Measurements from ENCODE around the gene RNF187.
"Not testable (repeated sequence)": the region's sequence is repeated elsewhere in the genome, so short reads cannot be mapped to it uniquely, and the experiment has no call there.

The RNF187 gene

DNA sequence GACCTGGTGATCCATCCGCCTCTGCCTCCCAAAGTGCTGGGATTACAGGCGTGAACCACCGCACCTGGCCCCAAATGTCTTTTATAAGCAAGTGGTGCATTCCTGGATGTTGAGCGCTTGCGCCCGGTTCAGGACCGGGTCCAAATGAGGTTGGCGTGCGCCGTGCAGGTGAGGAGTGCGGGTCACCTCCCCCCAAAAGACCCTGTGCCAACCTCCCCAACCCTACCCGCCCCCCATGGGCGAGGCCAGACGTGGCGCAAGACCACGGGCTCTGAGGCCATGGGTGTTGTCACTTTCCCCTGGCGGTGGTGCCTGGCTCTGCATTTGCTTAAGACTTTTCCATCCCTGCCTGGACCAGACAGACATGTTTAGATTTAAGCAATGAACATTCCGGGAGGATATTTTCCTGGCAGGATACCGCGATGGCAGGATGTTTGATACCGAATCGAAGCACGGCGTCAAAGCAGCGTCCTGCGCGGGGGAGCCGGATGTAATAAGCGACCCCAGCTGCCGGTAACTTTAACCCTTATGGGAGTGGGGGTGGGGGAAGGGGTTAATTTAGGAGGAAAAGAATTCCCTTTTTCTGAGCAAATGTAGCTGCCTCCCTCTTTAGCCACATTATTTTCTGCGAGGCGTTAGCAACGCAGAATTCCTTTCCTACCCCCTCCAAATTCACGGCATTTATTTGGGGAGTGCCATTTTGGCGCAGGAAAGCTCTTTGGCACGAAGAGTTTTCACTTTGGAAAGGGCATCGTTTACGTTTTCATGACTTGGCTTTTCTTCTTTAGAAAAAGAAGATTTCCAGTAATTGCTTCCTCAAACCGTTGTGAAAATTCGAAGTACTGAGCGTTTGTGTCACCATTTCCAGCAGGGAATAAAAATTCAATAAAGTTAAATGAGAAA, 27.8 kb upstream of the RNF187 start:
- DNase-seq (ENCODE audit: low read depth in 2 of 2): peak in 1 of 2 donors; percentile 17

DNA sequence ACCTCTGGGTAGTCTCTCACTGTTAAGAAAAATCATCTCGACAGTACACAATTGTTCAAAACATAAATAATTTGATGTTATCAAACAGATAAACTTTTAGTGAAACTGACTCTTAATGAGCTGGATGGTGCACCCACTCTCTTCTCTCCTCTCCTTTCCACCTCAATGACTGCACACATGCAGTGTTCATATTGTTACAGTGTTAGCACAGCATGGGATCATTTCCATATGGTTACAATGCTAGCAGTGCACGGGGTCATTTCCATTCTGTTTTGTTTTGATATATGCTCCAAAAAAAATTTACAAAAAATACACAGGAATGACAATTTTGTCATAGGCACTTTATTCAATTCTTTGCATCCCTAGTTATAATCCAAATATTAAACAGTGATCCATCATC, 26.4 kb upstream of the RNF187 start:
- DNase-seq (ENCODE audit: low read depth in 2 of 2): no peak

DNA sequence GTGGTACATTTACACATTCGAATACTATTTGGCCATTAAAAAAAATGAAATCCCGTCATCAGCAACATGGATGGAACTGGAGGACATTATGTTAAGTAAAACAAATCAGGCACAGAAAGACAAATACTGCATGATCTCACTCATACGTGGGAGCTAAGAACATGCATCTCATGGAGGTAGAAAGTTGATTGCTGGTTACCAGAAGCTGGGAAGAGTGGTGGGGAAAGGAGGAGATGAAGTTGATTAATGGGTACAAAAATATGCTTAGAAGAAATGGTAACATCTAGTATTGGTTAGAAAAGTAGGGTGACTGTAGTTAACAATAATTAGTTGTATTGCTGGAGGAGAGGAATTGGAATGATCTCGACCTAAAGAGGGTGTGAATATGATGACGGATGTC, 24.6 kb upstream of the RNF187 start:
- DNase-seq (ENCODE audit: low read depth in 2 of 2): no peak

DNA sequence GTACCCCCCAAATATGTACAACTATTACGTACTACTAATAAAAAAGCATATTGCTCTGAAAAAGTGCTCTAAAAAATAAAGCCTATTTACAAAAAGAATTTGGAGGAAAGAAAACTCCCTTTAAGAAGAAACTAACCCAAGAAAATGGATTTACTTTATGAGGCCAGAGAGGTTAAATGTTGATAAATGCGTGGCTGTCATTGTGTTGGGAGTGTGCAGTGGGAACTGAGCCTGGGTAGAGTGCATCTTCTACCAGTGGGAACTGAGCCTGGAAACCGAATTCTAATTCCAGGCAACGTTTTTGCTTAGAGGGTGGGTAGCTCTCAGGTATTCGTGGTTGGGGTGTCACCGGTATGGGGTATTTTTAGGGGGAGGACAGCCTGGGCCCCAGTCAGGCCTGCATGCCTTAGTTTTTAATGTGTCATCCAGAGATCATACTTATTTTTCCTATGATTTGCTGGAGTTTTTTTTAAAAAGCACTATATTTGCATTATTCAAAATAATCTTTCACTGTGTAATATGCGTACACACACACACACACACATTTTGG, 24.1 kb upstream of the RNF187 start:
- no peak for DNase-seq (ENCODE audit: low read depth in 2 of 2)

DNA sequence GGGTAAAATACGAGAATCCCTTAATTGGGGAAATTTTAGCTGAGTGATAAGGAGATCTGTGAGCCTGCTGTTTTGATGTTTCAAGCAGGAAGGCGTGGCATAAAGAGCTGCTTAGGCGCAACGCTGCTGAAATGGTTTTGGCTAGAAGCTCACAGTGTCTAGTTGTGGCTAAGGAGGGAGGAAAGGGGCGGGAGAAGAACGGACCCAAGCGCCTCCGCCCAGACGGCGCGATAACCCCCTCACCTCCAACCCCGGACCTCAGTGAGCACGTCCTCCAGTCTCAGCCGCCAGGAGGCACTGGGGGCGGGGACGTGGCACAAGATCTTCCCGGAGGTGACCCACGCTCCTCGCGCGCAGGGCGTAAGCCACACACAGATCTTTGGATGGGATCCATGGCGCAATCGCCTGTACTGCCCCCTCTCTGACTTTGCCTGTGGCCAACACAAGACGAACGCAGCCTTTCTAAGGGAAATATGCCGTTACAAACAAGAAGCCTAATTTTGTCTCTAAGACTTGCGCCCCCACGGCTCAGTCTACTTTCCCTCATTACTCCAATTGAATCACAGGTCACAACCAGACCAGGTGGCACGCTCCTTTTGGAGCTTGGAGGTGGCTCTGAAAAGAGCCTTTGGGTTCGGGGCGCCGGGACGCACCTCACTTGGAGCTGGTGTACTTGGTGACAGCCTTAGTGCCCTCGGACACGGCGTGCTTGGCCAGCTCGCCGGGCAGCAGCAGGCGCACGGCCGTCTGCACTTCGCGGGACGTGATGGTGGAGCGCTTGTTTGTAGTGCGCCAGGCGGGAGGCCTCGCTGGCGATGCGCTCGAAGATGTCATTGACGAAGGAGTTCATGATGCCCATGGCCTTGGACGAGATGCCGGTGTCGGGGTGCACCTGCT, 23.4 kb upstream of the RNF187 start:
- peak in 1 of 2 donors; percentile 26 for DNase-seq (ENCODE audit: low read depth in 2 of 2)

DNA sequence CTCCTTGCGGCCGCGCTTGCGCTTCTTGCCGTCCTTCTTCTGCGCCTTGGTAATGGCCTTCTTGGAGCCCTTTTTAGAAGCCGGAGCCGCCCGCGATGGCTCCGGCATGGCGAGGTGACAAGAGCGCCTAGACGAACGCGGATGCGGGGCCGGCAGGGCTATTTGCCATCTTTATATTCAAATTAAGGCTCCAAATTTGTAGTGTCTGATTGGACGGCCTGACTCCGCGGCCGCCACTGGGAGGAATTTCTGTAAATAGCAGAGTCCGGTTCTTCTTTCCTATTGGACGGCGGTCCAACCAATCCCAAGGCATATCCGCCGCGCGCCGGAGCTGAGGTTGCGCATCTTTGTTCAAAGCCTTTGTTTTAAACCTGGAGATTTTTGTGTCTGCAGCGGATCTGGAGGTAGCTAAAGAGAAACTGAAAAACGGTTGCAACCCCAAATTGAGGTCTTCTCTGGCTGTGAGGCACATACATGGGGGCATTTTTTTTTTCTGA, 22.6 kb upstream of the RNF187 start:
- peak; percentile 49 to 71 for DNase-seq (ENCODE audit: low read depth in 2 of 2)

DNA sequence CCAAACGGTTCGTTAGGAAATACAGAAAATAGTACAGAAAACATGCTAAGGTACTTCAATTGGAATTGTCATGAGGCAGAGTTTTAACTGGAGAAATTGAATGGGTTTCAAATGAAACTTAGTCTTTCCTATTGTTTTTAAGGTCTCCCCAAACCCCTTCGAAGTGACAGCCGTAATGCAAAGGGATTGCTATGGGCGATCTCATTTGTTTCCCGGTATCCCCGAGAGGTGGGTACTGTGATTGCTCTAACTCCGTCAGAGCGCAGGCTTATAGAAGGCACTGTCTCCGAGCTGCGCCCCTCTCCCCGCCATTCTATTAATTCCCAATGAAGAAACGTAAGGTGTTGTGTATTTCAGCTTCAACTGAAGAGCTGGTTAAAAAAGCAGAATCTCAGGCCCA, 22.0 kb upstream of the RNF187 start:
- DNase-seq (ENCODE audit: low read depth in 2 of 2): no peak

DNA sequence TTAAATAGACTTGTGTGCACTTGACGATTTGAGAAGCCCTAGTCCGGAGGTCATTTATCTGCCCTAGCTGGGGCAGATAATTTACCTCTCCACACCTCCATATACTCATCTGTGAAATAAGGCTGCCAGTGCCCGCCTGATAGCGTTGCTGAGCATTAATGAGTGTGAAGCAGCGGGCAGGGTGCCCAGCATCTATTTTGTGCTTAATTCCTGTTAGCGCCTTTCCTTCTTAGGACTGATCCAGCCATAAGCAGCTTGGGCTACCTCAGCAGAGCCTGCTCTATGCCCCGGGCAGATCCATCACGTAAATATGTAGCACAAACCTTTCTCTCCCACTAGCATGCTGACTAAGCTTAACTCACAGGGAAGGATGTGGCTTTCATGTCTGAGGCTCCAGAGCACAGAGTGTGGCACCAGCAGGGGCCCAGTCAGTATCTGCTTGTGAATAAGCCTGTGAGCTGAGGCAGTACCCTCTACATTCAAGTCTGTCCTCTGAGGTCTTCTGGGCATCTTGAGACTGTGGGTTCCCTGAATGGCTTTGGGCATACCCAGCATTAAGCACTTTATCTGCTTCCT, 21.5 kb upstream of the RNF187 start:
- no peak for DNase-seq (ENCODE audit: low read depth in 2 of 2)

DNA sequence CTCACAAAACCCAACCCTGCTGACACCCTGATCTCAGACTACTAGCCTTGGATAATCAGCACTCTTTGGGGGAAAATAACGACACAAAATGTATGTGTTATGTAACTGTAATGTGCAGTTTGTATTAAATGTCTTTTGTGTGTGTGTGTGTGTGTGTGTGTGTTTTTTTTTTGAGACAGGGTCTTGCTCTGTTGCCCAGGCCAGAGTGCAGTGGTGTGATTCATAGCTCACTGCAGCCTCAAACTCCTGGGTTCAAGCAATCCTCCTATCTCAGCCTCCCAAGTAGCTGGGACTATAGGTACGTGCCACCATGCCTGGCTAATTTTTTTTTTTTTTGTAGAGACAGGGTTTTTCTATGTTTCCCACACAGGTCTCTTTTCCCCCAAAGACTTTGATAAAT, 19.0 kb upstream of the RNF187 start:
- not testable (repeated sequence) for DNase-seq (ENCODE audit: low read depth in 2 of 2)

DNA sequence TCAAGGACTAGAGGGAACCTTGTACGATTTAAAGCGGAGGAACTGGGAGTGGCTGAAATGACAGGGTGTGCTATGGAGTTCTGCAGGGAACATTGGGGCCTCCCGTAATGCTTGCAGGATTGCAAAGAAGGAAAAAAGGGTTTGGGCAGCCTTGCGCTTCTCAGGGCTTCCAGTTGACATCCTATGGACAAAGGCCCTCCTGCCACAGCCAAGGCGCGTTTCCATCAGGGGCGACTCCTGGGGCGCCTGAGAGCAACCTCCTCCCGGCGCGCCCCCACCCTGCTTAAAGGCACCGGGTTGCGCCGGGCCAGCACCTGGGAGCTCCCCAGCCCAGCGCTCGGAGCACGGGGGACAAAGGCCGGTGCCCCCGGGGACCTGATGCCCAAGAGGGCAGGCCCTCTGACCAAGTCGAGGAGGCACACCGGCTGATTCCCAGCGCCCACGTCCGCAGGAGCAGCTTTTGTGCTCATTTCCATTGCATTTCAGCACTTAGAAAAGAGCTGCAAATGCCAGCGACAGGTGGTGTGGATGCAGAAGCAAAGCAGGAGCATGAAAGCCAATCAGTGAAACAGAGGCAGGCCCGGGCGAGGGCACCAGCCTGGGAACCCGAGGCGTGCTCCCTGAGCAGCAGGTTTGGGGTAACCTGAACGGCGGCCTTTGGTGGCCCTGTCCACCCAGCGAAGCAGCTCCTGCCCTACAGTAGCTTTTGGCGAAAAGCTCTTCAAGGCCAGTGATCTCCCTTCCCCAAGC, 17.6 kb upstream of the RNF187 start:
- no peak for DNase-seq (ENCODE audit: low read depth in 2 of 2)

DNA sequence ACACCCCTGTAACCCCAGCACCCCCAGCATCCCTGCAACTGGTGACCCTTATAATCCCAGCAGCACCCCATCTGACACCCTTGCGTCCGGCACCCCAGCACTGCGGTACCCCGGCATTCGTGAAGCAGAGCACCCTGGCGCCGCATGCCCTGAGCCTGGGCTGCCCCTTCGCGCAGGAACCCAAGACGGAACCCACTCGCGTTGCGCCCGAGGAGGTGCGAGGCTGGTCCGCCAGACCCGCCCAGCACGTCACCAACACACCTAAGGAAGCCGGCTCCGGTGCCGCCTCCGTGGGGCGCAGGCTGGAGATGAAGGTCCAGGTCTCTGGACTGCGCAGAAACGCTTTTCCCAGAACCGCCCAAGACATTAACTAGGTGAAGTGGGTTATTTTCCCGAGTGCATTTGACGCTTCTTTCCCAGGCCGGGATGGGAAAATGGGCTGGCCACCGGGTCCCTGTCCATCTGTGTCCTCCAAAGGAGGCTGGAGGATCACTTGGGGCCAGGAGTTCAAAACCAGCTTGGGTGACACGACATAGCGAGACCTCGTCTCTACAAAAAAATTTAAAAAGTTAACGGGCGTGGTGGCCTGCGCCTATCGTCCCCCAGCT, 15.9 kb upstream of the RNF187 start:
- no peak for DNase-seq (ENCODE audit: low read depth in 2 of 2)

DNA sequence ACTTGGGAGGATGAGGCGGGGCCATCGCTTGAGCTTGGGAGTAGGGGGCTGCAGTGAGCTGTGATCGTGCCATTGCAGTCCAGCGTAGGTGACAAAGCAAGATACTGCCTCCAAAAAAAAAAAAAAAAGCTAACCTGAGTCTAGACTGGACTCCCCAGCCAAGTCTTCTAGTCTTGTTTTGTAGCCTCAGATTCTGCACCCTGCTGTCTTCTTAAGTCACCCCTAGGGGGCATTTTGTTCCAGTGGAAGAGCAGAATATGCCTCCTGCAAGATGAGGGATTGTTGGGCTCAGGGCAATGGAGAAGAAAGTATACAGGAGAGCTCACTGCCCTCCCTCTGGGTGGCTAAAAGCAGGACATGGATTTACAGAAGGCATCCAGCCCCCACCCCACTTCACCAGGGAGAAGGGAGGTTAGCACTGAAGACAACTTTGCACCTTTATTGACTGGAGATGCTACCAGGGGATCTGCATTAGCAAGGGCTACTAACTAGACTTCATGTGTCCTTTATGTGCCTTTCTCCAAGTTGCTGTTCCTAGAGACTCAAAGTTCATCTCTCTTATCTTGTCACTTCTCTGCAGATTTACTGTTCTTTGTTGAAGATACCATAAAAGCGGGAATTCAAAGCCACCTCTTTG, 15.3 kb upstream of the RNF187 start:
- no peak for DNase-seq (ENCODE audit: low read depth in 2 of 2)

DNA sequence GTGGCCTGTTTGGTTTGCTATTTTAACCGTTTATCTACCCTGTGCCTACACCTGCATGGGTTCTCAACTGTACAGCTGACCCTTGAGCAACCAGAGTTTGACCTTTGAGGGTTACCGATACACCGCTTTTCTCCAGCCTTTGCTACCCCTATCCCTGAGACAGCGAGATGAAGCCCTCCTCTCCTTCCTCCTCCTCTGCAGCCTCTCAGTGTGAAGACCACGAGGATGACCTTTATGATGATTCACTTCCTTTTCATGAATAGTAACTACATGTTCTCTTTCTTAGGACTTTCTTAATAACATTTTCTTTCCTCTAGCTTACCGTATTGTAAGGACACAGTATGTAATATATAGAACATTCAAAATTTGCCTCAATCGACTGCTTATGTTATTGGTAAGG, 14.5 kb upstream of the RNF187 start:
- no peak for DNase-seq (ENCODE audit: low read depth in 2 of 2)

DNA sequence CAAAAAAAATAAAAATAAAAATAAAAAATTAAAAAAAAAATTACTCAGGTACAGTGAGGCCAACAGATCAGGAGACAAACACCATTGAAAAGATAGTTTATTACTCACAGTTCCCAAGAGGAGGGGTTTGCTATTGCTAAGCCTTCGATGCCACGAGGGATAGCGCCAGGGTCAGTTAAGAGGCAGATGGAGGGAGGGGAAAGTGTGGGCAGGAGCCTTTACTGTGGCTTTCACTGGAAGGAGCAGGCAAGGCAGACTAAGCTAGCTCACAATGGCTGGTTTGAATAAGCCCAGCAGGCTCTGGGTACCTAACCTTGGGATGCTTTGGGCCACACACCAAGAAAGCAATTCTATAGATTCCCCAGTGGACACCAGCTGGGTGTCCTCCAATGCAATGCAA, 12.7 kb upstream of the RNF187 start:
- DNase-seq (ENCODE audit: low read depth in 2 of 2): no peak

DNA sequence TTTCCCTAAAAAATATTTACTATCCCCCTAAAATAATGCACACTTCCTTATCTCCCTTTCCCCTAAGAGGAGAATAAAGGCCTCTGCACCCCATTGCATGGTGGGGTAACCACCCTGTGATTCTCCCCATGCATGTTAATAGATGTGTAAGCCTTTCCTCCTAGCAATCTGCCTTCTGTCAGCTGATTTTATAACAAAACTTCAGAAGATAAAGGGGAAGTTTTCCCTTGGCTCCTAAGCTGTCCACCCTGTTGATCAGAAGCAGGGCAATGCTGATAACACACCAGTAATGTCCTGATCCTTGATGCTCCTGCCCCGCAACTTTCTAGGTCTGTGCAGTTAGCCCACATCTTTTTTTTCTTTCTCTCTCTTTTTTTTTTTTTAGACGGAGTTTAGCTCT, 11.4 kb upstream of the RNF187 start:
- no peak for DNase-seq (ENCODE audit: low read depth in 2 of 2)

DNA sequence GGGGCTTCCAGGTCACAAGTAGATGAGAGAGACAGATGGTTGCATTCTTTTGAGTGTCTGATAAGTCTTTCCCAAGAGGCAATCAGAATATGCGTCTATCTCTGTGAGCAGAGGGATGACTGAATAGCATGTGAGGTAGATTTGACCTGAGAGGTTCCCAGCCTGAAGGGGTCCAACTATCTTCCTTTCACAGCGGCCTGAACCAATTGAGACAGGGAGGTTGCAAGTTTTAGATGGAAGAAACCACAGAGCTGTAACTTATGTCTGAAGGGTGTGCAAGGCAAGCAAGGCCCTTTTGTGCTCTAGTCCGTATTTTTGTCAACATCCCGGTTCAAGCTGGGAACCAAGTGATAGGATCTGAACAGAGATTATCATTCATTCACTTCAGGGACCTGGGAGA, 9.9 kb upstream of the RNF187 start:
- DNase-seq (ENCODE audit: low read depth in 2 of 2): no peak

DNA sequence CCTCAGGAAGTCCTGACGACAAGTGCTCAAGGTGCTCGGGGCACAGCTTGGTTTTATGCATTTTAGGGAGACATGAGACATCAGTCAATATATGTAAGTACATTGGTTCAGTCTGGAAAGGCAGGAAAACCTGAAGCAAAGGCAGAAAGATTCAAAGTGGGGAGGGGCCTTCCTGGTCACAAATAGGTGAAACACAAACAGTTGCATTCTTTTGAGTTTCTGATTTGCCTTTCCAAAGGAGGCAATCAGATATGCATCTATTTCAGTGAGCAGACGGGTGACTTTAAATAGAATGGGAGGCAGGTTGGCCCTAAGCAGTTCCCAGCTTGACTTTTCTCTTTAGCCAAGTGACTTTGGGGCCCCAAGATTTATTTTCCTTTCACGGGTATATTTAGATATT, 8.9 kb upstream of the RNF187 start:
- DNase-seq (ENCODE audit: low read depth in 2 of 2): no peak

DNA sequence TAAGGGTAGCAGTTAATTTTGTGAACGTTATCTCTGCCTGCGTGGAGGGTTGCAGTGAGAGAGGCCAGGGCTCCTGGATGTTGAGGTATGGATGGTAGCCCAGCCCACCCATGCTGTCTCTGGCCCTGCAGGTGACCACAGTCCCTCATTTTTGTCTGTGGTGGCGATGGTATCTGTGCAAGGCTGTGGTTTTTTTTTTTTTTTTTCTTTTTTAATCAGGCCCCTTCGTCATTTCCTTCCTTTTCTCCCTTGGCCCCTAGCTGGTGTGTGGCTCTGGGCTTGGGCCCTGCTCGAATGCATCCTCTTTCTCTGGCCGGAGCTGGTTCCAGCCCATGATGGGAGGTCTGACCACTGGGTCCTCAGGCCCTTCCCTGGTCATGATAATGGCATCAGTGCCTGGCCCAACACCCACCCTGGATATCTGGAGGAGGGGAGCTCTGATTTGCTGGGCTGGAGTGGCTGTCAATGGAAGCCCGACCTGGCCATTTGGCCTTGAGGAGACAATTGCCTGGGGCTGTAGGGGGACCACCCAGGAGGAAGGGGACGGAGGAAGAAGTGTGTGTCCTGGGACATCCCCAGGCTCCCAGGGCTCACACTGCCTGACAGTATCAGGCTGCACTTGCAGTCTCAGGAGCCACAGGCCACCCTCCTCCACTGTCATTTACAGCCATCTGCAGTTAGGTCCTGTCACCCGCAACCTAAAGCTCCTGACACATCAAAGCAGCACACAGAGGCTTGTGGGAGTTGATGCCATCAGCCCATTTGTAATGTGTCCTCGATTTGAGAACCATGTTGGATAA, 8.1 kb upstream of the RNF187 start:
- DNase-seq (ENCODE audit: low read depth in 2 of 2): no peak

DNA sequence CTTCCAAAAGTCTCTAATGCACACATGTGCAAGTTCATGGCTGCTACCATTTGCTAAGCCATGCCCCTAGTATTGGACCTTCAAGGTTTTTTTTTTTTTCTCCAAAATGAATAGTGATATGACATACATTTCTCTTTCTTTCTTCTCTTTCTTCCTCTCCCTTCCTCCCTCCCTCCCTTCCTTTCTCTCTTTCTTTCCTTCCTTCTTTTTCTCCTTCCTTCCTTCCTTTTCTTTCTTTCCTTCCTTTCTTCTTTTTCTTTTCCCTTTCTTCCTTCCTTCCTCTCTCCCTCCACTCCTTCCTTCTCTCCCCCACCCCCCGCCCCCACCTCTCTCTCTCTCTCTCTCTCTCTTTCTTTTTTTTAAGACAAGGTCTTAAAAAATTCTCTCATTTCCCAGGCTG, 3.4 kb upstream of the RNF187 start:
- DNase-seq (ENCODE audit: low read depth in 2 of 2): no peak

Data from stimulated activated CD8-positive, alpha-beta memory T cell treated with anti-CD3 and anti-CD28 coated beads, Interleukin-2, amount 100 ng/mL, for 1 hour (primary cell).